ENCODE results near the gene SBNO2. TPM values are rescaled to one million over a fixed set of nuclear protein-coding genes. Genes with fewer than 3 reads are reported as not detected.

SBNO2 gene
- total and polyA plus RNA-seq, 2 of the 4 experiments (the other 2 are of a cell fraction) = 13.4 to 40.5 TPM

DNA sequence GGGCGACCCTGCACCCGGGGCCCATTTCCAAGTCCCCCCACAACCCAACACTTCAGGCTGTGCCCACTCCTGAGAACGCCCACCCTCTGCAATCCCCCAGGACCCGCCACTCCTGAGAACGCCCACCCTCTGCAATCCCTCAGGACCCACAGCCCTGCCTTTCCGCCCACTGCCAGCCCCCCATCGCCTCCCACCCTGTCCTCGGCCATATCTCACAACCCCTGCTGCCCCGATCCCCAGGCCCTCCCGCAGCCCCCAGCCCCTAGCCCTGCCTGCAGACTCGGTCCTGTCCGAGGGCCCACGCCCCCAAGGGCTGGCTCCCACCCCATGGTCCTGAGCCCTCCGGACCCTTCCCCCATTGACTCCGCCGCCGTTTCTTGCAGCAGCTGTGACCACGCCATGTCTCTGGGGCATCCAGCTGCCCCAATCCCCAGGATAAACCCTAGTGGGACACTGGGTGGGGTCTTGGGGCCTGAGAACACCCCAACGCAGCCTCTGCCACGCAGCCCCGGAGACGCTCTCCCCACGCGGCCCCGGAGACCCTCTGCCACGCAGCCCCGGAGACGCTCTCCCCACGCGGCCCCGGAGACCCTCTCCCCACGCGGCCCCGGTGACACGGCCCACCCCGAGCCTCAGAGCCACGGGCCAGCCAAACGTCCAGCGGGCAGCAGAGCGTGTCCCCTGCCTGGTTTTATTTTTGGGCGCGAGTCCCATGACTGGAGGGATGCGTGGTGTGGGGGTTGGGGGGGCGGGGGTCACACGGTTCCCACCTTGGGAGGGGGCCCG is 17.0 kb downstream of the SBNO2 start (continued):
- no peak for TF ChIP-seq CHD1 (IDR thresholded peaks at IDR 0.05; ENCODE audit: low read depth, low read length)

DNA sequence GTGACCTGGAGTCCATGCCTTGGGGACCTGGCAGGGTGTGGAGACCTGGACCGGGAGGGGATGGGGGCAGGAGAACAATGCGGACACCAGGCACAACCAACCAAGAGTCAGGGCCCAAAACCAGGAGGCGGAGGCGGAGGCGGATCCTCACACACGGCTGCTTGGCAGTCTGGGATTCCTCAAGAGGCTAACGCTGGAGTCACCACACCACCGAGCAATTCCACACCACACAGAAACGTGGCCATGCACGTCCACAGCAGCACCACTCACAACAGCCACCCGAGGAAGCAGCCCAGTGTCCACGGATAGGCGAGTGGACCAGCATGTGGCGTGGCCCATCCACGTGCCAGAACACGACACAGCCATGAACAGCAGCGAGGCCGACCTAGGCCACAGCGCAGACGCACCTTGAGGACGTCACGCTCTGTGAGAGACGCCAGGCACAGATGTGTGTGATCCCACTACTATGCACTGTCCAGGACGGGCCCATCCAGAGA is 17.7 kb downstream of the SBNO2 start:
- ATAC-seq (ENCODE audit: low read depth) (no peak), DNase-seq (no peak)
- Histone ChIP-seq H3K4me2 (ENCODE audit: low read depth, low read length) (no peak overlapping the region), H3K4me1 (ENCODE audit: control insufficient read depth, insufficient read depth, low read length) (peaks cover 18% of the 10 kb centered on the region), H2BK15ac (ENCODE audit: low read depth, low read length) (peak overlapping the region; percentile 9; the same call in 1 of the 3 replicates), H3K23ac (ENCODE audit: low read depth, low read length) (no peak overlapping the region), H4K91ac (ENCODE audit: insufficient read depth, low read depth, low read length) (peak overlapping the region; percentile 95; the same call in 1 of the 2 replicates), H2AFZ (replicated peaks; ENCODE audit: low read length, poor library complexity) (peak overlapping the region; percentile 26), H4K20me1 (ENCODE audit: insufficient read depth, low read length) (peaks cover 43% of the 10 kb centered on the region), H4K5ac (ENCODE audit: low read depth, low read length) (no peak overlapping the region; the same call in 1 of the 2 replicates), H3K4me3 (ENCODE audit: insufficient read depth, low read depth, low read length) (no peak overlapping the region), H2AK5ac (ENCODE audit: low read depth, low read length) (peak overlapping the region; percentile 74), H2AK9ac (replicated peaks; ENCODE audit: low read depth, low read length, poor library complexity) (peak overlapping the region; percentile 70), H3K18ac (ENCODE audit: low read depth, low read length) (no peak overlapping the region; the same call in 1 of the 2 replicates), H3K4ac (ENCODE audit: low read depth, low read length) (peak overlapping the region; percentile 91), H4K8ac (ENCODE audit: low read depth in 2 of 2, low read length in 2 of 2) (peak overlapping the region; percentile 88 to 90; a peak in 3 of 4 replicates), H3K79me1 (ENCODE audit: low read depth in 1 of 2, low read length in 2 of 2) (peaks cover 0 to 64% of the 10 kb centered on the region in 2 experiments), H3K56ac (ENCODE audit: extremely low read depth, insufficient read depth, low read length) (no peak overlapping the region), H3K9me1 (ENCODE audit: insufficient read depth, low read length) (no peaks in the 10 kb centered on the region; the same call in 1 of the 2 replicates), H2BK120ac (ENCODE audit: low read depth, low read length) (peak overlapping the region; percentile 85), H3K27ac (ENCODE audit: insufficient read depth, low read length) (peak overlapping the region; percentile 98), H3K36me3 (ENCODE audit: control insufficient read depth, insufficient read depth, low read length) (peaks cover 31% of the 10 kb centered on the region), H2BK5ac (ENCODE audit: low read depth, low read length, poor library complexity, severe bottlenecking) (peak overlapping the region; percentile 91), H3K14ac (replicated peaks; ENCODE audit: low read depth, low read length) (0 out of 2 replicates have a peak overlapping the region, but pooled peaks have one; percentile 19), H2BK20ac (ENCODE audit: low read depth, low read length) (peak overlapping the region; percentile 25; the same call in 1 of the 2 replicates), H3K9ac (ENCODE audit: low read depth, low read length) (no peak overlapping the region), H3K27me3 (ENCODE audit: control insufficient read depth, insufficient read depth, low read length) (no peaks in the 10 kb centered on the region), H3K9me3 (ENCODE audit: control insufficient read depth, insufficient read depth, low read length) (no peaks in the 10 kb centered on the region)
- WGBS, 2 experiments (ENCODE audit: extremely low coverage in 2 of 2, insufficient read length in 1 of 2) = 92% methylated on average over 15 of the region's 24 CpGs; no CpG with 5 or more reads in 1 of the 2 experiments
- POLR2A ChIA-PET (ENCODE audit: unreplicated experiment) = no interaction called here
- intact Hi-C loops (cut with micrococcal nuclease) (no loop called here), in situ Hi-C loops (cut with MboI; ENCODE audit: low sequenced_read_pairs) (no loop called here), dilution Hi-C loops (cut with HindIII; ENCODE audit: low sequenced_read_pairs, unreplicated experiment) (no loop called here)
- no peak for TF ChIP-seq MAFK (IDR thresholded peaks at IDR 0.05; ENCODE audit: low read depth, low read length)
- TF ChIP-seq FOS (IDR thresholded peaks at IDR 0.05; ENCODE audit: low read depth, low read length) = no peak
- TF ChIP-seq SMC3 (IDR thresholded peaks at IDR 0.05; ENCODE audit: low read depth, low read length) = no peak
- no peak for TF ChIP-seq NFE2L2 (IDR thresholded peaks at IDR 0.05; ENCODE audit: low read depth, low read length)
- TF ChIP-seq CHD1 (IDR thresholded peaks at IDR 0.05; ENCODE audit: low read depth, low read length) = no peak
- no peak for TF ChIP-seq CEBPB (IDR thresholded peaks at IDR 0.05; ENCODE audit: low read depth, low read length)
- TF ChIP-seq, protein P1, sequence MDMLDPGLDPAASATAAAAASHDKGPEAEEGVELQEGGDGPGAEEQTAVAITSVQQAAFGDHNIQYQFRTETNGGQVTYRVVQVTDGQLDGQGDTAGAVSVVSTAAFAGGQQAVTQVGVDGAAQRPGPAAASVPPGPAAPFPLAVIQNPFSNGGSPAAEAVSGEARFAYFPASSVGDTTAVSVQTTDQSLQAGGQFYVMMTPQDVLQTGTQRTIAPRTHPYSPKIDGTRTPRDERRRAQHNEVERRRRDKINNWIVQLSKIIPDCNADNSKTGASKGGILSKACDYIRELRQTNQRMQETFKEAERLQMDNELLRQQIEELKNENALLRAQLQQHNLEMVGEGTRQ (IDR thresholded peaks at IDR 0.05; ENCODE audit: low read depth, low read length) = no peak
- TF ChIP-seq, protein P2, sequence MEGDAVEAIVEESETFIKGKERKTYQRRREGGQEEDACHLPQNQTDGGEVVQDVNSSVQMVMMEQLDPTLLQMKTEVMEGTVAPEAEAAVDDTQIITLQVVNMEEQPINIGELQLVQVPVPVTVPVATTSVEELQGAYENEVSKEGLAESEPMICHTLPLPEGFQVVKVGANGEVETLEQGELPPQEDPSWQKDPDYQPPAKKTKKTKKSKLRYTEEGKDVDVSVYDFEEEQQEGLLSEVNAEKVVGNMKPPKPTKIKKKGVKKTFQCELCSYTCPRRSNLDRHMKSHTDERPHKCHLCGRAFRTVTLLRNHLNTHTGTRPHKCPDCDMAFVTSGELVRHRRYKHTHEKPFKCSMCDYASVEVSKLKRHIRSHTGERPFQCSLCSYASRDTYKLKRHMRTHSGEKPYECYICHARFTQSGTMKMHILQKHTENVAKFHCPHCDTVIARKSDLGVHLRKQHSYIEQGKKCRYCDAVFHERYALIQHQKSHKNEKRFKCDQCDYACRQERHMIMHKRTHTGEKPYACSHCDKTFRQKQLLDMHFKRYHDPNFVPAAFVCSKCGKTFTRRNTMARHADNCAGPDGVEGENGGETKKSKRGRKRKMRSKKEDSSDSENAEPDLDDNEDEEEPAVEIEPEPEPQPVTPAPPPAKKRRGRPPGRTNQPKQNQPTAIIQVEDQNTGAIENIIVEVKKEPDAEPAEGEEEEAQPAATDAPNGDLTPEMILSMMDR (conservative IDR thresholded peaks at IDR 0.05; ENCODE audit: low read depth, low read length) = no peak
- TF ChIP-seq RCOR1 (IDR thresholded peaks at IDR 0.05; ENCODE audit: insufficient replicate concordance, low read length) = no peak
- no peak for TF ChIP-seq BHLHE40 (IDR thresholded peaks at IDR 0.05; ENCODE audit: low read depth, low read length)
- TF ChIP-seq RAD21 (IDR thresholded peaks at IDR 0.05; ENCODE audit: low read length) = no peak
- no TSS peak for BruUV-seq (replicated peaks)
- CTCF ChIA-PET = no interaction called here

Data from IMR-90 (cell line).